Epithelial cell of proximal tubule (primary cell): ENCODE measurements around the gene PSMC6. TPM values are rescaled to one million over a fixed set of nuclear protein-coding genes. Genes with fewer than 3 reads are reported as not detected.

Experiments
- total RNA-seq: library from RNA; depleted of rRNA; stranded (reverse); fragments of >200 nt; gene quantifications from 2 replicates; pipeline ENCODE4 v1.2.3, GENCODE V29; 2015

Gene PSMC6
- total RNA-seq, 1 donor from 2014 or later = 102 TPM

Other genes with a start within 250 kb of the PSMC6 start
- gene TXNDC16, start 154.7 kb upstream of the PSMC6 start, total RNA-seq = 3.7 and 6.7 TPM in 2 replicates
- 1.1 and 1.7 TPM in 2 replicates for gene GPR137C, start 154.4 kb upstream of the PSMC6 start, total RNA-seq
- gene ERO1A, start 11.6 kb upstream of the PSMC6 start, total RNA-seq = 79.4 and 105 TPM in 2 replicates
- gene STYX, start 23.0 kb downstream of the PSMC6 start, total RNA-seq = 12.2 and 13.2 TPM in 2 replicates
- gene GNPNAT1, start 84.4 kb downstream of the PSMC6 start, total RNA-seq = 35.6 and 40.9 TPM in 2 replicates
- gene FERMT2, start 243.8 kb downstream of the PSMC6 start, total RNA-seq = 58.5 and 60.1 TPM in 2 replicates